Measurements from ENCODE around the gene ADAMTS1. TPM values are rescaled to one million over a fixed set of nuclear protein-coding genes. Genes with fewer than 3 reads are reported as not detected.

The ADAMTS1 gene
- total RNA-seq, 6 experiments from 2014 or later: 229 to 346 (median 292) TPM

DNA sequence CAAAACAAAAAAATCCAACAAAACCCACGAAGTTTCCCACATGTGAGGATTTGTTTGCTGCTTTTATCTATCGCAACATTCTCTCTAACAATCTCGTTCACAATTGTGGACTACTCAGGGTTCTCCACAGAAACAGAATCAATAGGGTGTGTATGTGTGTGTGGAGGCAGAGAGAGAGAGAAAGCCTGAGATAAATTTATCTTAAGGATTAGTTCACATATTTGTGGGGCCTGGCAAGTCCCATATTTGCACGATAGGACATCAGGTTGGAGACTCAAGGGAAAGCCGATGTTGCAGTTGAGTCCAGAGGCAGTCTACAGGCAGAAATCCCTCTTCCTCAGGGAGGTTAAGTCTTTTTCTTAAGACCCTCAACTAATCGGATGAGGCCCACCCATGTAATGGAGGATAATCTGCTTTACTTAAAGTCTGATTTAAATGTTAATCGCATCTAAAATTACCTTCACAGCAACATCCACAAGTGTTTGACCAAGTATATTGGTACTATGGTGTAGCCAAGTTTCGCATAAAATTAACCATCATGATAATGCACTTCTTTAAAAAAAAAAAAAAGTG, 31.7 kb downstream of the ADAMTS1 start:
- TF ChIP-seq, protein P1, sequence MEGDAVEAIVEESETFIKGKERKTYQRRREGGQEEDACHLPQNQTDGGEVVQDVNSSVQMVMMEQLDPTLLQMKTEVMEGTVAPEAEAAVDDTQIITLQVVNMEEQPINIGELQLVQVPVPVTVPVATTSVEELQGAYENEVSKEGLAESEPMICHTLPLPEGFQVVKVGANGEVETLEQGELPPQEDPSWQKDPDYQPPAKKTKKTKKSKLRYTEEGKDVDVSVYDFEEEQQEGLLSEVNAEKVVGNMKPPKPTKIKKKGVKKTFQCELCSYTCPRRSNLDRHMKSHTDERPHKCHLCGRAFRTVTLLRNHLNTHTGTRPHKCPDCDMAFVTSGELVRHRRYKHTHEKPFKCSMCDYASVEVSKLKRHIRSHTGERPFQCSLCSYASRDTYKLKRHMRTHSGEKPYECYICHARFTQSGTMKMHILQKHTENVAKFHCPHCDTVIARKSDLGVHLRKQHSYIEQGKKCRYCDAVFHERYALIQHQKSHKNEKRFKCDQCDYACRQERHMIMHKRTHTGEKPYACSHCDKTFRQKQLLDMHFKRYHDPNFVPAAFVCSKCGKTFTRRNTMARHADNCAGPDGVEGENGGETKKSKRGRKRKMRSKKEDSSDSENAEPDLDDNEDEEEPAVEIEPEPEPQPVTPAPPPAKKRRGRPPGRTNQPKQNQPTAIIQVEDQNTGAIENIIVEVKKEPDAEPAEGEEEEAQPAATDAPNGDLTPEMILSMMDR (IDR thresholded peaks at IDR 0.05): no peak
- no peaks in the 10 kb centered on the region for H3K9me3 Mint-ChIP-seq
- H3K4me1 Mint-ChIP-seq (ENCODE audit: low read depth): peaks cover 29% of the 10 kb centered on the region
- DNase-seq: no peak
- no peak overlapping the region for H3K27ac Mint-ChIP-seq
- H3K4me3 Mint-ChIP-seq: no peak overlapping the region
- H3K27me3 Mint-ChIP-seq (ENCODE audit: insufficient read depth): no peaks in the 10 kb centered on the region
- H3K36me3 Mint-ChIP-seq (ENCODE audit: low read depth): no peaks in the 10 kb centered on the region

DNA sequence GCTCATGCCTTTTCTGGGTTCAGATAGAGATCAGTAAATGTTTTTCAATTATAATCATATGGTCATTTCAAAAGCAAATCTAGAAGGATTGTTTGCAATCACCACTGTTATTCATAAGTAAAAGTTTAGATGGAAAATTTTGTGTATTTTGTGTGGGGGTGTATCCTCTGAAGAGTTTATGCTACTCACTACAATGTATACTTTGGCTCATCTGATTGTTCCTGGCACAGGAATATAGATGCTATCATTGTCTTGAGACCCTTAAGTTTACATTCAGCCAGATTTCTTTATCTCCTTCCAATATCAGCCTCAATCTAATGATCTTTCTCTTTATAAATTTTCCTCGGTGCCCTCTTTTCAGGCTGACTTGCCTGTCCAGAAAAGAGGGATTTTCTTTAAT, 33.0 kb downstream of the ADAMTS1 start:
- peaks cover 31% of the 10 kb centered on the region for H3K4me1 Mint-ChIP-seq (ENCODE audit: low read depth)
- no peaks in the 10 kb centered on the region; the same call in 1 of the 2 replicates for H3K27me3 Mint-ChIP-seq (ENCODE audit: insufficient read depth)
- H3K9me3 Mint-ChIP-seq: no peaks in the 10 kb centered on the region
- no peak overlapping the region for H3K4me3 Mint-ChIP-seq
- TF ChIP-seq, protein P1 (IDR thresholded peaks at IDR 0.05): no peak
- H3K27ac Mint-ChIP-seq: no peak overlapping the region
- no peak for DNase-seq
- no peaks in the 10 kb centered on the region for H3K36me3 Mint-ChIP-seq (ENCODE audit: low read depth)

DNA sequence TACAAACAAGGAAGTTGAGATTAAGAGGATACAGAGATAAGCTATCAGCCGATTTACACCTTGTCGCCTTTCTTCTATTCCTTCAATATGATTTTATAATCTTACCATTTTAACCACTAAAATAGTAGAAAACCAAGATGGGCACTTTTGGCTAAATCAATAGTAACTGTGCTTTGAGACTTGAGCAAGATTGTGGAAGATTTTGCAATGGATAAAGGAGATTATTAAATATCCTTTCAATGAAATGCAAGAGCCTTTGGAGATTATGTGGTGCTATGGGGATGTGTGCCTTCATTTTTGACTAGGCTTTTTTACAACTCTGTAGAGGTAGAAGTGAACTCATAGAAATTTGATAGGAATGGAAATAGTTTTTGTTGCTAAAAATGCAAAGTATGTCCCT, 33.7 kb downstream of the ADAMTS1 start:
- Mint-ChIP-seq H3K36me3 (ENCODE audit: low read depth) (no peaks in the 10 kb centered on the region), H3K27ac (no peak overlapping the region), H3K4me1 (ENCODE audit: low read depth) (peaks cover 38% of the 10 kb centered on the region), H3K27me3 (ENCODE audit: insufficient read depth) (no peaks in the 10 kb centered on the region; the same call in 1 of the 2 replicates), H3K4me3 (no peak overlapping the region), H3K9me3 (no peaks in the 10 kb centered on the region)
- TF ChIP-seq, protein P1 (IDR thresholded peaks at IDR 0.05): no peak
- no peak for DNase-seq

DNA sequence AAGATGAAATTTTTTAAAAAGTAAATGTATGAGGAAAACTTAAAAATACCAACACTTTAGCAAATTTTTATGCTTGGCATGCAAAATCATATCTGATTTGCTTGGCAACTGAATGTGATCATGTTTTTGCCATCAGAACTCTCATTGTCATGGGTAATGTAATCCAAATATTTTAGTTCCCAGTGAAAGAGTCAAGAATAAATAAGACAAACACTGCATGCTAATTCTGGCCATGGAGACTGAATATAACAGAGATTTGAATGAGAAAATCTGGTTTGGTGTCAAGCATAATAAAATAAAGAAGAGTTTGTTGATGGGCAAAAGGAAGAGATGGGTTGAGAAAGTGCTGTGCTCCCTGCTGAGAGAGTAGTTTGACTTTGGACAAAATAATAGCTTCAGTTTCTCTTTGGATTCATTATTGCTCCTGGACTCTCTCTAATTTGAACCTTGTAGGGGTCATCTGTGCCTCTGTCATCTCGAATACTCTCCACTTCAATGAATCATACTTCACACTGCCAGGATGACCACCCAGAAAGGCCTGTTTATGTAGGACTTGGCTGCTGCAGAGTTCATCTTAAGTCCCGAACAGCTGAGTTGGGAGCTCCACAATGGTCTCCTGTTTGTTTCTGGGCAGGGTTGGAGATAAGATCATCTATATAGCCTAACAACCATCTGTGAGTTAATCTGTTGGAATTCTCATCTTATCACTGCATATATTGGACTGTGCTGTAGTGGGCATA, 34.4 kb downstream of the ADAMTS1 start:
- peak overlapping the region; percentile 38; the same call in 1 of the 2 replicates for H3K27ac Mint-ChIP-seq
- TF ChIP-seq, protein P1 (IDR thresholded peaks at IDR 0.05): no peak
- no peak overlapping the region for H3K4me3 Mint-ChIP-seq
- no peaks in the 10 kb centered on the region; the same call in 1 of the 2 replicates for H3K27me3 Mint-ChIP-seq (ENCODE audit: insufficient read depth)
- H3K9me3 Mint-ChIP-seq: no peaks in the 10 kb centered on the region
- DNase-seq: no peak
- peaks cover 43% of the 10 kb centered on the region for H3K4me1 Mint-ChIP-seq (ENCODE audit: low read depth)
- no peaks in the 10 kb centered on the region for H3K36me3 Mint-ChIP-seq (ENCODE audit: low read depth)

DNA sequence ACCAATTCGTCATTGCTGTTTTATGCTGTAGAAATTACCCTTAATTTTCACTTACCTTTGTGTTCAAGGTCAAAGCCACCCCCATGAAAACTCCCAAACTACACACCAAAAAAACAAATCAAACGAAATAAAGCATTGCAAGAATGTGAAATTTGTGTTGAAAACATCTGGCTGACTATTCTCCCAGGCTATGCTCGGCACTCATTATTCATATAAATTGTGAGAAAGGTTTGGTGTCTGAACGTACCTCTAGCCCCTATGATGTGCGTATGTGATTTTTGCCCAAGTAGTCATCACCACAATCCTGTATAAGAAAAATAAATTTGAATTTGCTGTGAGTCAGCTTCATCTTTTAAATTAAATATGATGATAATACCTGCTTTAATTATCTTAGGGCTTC, 34.9 kb downstream of the ADAMTS1 start:
- Mint-ChIP-seq H3K36me3 (ENCODE audit: low read depth) (no peaks in the 10 kb centered on the region), H3K9me3 (no peaks in the 10 kb centered on the region), H3K27ac (no peak overlapping the region), H3K27me3 (ENCODE audit: insufficient read depth) (no peaks in the 10 kb centered on the region; the same call in 1 of the 2 replicates), H3K4me1 (ENCODE audit: low read depth) (peaks cover 43% of the 10 kb centered on the region), H3K4me3 (no peak overlapping the region)
- TF ChIP-seq, protein P1 (IDR thresholded peaks at IDR 0.05): no peak
- no peak for DNase-seq
